OCI-LY3 (cell line): ENCODE results near the gene SERGEF.
A peak's percentile ranks its signal among the peaks of the same experiment; 100 is the strongest.

Experiments
- H2AFZ ChIP-seq: fragments of 200-600, 300-600 bp; shearing (Covaris generic); 2 replicates; pipeline ENCODE4 v1.6.0; 2014; ENCODE audit warnings: antibody characterized with exemption, low read depth, low read length
- H3K27ac ChIP-seq: fragments of 200-600, 300-600 bp; sonication (generic); 2 replicates; pipeline ENCODE4 v1.5.1; 2014; ENCODE audit warnings: mild to moderate bottlenecking, low read length, moderate library complexity, mixed read lengths
- H3K27me3 ChIP-seq: fragments of 200-600, 300-600 bp; sonication (generic); 2 replicates; pipeline ENCODE4 v1.6.1; 2014; ENCODE audit warnings: low read depth, low read length, mixed read lengths
- H3K36me3 ChIP-seq: fragments of 200-600, 300-600 bp; sonication (generic); replicated peaks from 2 replicates; pipeline ENCODE3; 2014; ENCODE audit warnings: low read depth, low read length, mixed read lengths
- H3K4me1 ChIP-seq: fragments of 300-600, 200-600 bp; sonication (generic); 2 replicates; pipeline ENCODE4 v1.6.1; 2014; ENCODE audit warnings: low read length, mixed read lengths
- H3K4me2 ChIP-seq: fragments of 200-600, 300-600 bp; sonication (generic); 2 replicates; pipeline ENCODE4 v1.6.1; 2014; ENCODE audit warnings: low read length, mixed read lengths
- H3K4me3 ChIP-seq: fragments of 300-600, 200-600 bp; sonication (generic); 2 replicates; pipeline ENCODE4 v1.5.1; 2014; ENCODE audit warnings: antibody characterized with exemption, mild to moderate bottlenecking, low read length, moderate library complexity
- H3K79me2 ChIP-seq: fragments of 300-600, 200-600 bp; shearing (Covaris generic); 2 replicates; pipeline ENCODE4 v1.6.1; 2014; ENCODE audit warnings: mild to moderate bottlenecking, low read length, mixed read lengths
- H3K9ac ChIP-seq: fragments of 300-600, 200-600 bp; shearing (Covaris generic); 2 replicates; pipeline ENCODE4 v1.6.0; 2014; ENCODE audit warnings: mild to moderate bottlenecking, low read length, moderate library complexity
- H3K9me3 ChIP-seq: fragments of 200-600, 300-600 bp; shearing (Covaris generic); 2 replicates; pipeline ENCODE4 v1.6.1; 2014; ENCODE audit warnings: low read length, mixed read lengths; ENCODE audit not compliant: insufficient read depth
- H4K20me1 ChIP-seq: fragments of 200-600, 300-600 bp; sonication (generic); 2 replicates; pipeline ENCODE4 v1.6.1; 2016; ENCODE audit warnings: low read length, mixed read lengths; ENCODE audit not compliant: insufficient read depth
- EZH2phosphoT487 ChIP-seq: fragments of 200-600 bp; shearing (Covaris generic); IDR thresholded peaks from 2 replicates; pipeline ENCODE4 v1.6.1; 2018; ENCODE audit warnings: antibody characterized with exemption, mixed run types, low read depth
- TF ChIP-seq, protein P1 (sequence below): fragments of 200-600, 300-600 bp; sonication (generic); IDR thresholded peaks from 2 replicates; pipeline ENCODE4 v1.5.1; 2014; ENCODE audit warnings: antibody characterized with exemption, low read length, low read depth

SERGEF gene

DNA sequence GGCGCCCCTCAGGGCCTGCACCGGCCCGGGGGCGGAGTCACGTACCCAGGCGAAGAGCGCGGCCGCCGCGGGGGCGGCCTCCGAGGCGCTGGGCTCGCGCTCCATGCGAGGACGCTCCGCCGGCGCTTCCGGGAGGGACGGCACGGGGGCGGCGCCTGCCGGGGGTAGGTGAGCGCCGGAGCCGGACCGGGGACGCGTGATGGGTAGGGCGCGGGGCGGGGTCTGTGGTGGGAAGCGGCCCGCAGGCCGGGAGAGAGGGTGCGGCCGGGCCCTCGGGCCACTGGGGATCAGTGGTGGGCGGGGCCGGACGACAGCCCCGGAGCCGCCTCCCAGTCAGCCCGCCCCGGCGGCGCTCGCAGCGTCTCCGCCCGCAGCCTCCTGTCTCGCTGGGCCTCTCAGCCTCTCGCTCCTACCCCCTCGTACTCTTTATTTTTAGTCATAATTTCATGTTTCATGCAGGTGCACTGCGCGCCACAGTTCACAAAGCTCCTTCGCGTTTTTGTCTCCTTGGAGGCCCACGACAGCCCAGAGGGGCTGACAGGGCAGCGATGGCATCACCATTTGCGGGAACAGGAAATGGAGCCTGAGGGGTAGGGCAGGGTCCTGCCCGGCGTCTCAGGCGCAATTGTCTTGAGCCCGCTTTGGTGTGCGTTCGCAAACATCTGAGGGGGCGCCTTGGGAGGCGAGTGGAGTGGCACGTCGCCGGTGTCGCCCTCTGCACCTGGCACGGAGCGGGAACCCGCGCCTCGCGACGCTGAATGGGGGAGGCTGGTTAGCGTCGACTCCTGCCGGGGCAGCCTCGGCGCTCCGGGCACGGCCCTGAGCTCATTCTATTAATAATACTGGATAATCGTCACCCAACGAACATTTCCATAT, at the start of gene SERGEF:
SERGEF (minus strand) TSS at position 142 of the 876 bp plus-strand sequence; CDS start at position 105, 37 bp downstream.
- no peaks in the 10 kb centered on the region for H3K27me3 ChIP-seq
- peak within 1 kb of the TSS; percentile 61 for H3K27ac ChIP-seq
- no peaks in the 10 kb centered on the region for H4K20me1 ChIP-seq
- H3K9ac ChIP-seq = peak within 1 kb of the TSS; percentile 82
- H3K4me2 ChIP-seq = peak within 1 kb of the TSS; percentile 92
- no peaks in the 10 kb centered on the region for H3K36me3 ChIP-seq
- H3K79me2 ChIP-seq = peaks cover 12% of the 10 kb centered on the region; the same call in 1 of the 2 replicates
- TF ChIP-seq, protein P1, sequence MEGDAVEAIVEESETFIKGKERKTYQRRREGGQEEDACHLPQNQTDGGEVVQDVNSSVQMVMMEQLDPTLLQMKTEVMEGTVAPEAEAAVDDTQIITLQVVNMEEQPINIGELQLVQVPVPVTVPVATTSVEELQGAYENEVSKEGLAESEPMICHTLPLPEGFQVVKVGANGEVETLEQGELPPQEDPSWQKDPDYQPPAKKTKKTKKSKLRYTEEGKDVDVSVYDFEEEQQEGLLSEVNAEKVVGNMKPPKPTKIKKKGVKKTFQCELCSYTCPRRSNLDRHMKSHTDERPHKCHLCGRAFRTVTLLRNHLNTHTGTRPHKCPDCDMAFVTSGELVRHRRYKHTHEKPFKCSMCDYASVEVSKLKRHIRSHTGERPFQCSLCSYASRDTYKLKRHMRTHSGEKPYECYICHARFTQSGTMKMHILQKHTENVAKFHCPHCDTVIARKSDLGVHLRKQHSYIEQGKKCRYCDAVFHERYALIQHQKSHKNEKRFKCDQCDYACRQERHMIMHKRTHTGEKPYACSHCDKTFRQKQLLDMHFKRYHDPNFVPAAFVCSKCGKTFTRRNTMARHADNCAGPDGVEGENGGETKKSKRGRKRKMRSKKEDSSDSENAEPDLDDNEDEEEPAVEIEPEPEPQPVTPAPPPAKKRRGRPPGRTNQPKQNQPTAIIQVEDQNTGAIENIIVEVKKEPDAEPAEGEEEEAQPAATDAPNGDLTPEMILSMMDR = no peak
- TF ChIP-seq EZH2phosphoT487 = no peak
- H2AFZ ChIP-seq = peak within 1 kb of the TSS; percentile 97
- peak within 1 kb of the TSS; percentile 93 for H3K4me3 ChIP-seq
- H3K9me3 ChIP-seq = no peaks in the 10 kb centered on the region
- H3K4me1 ChIP-seq = peaks cover 13% of the 10 kb centered on the region

DNA sequence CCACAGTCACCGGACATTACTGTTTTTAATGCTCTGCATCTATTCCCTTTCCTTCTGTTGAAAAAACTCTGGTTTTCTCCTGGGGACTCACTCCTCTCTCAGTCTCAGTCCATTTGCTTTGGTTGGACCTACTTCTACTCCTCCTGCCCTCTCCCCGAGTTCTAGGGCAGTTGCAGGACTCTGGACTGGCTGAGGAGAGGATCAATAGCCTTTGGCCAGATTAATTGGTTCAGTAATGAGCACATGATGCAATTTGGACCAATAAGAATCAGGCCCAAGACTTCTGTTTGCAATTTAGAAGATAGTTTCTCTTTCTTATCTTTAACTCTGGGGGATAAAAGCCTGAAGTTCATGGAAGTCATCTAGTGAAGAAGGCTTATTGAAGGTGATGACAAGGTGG, 48.5 kb upstream of the SERGEF start:
- Histone ChIP-seq H3K9me3 (no peaks in the 10 kb centered on the region), H3K4me3 (no peak overlapping the region), H3K27me3 (no peaks in the 10 kb centered on the region), H3K4me1 (peaks cover 41% of the 10 kb centered on the region), H3K79me2 (no peaks in the 10 kb centered on the region), H3K9ac (no peak overlapping the region), H4K20me1 (no peaks in the 10 kb centered on the region), H3K4me2 (no peak overlapping the region), H2AFZ (no peak overlapping the region), H3K36me3 (no peaks in the 10 kb centered on the region), H3K27ac (no peak overlapping the region)
- TF ChIP-seq, protein P1 = no peak
- no peak for TF ChIP-seq EZH2phosphoT487

DNA sequence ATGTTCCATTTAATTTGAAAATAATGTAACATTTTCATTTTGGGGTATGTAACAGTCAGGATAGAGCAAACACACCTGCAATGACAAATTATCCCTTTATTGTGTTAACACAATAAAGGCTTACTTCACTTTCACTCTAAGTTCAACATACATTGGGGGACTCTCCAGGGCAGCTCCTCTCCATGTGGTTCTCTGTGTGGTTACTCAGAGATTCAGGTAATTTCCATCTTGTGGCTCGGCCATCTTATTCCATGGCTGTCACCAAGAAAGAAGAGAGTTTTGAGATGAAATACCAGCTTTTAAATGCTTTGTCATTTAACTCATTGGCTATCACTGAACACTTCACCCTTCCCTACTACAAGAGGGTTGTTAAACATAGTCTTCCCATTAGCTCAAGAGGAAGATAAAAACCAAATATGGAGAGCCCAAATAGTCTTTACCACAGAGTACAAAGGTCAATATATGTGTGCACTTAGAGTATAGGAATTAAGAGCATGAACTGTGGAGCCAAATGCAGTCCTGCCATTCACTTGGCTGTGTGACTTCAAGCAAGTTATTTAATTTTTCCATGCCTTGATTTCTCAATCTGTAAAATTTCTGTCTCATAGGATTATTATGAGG, 43.8 kb upstream of the SERGEF start:
- Histone ChIP-seq H2AFZ (no peak overlapping the region), H3K9ac (no peak overlapping the region), H3K36me3 (no peaks in the 10 kb centered on the region), H4K20me1 (no peaks in the 10 kb centered on the region), H3K27me3 (no peaks in the 10 kb centered on the region), H3K79me2 (no peaks in the 10 kb centered on the region), H3K9me3 (no peaks in the 10 kb centered on the region), H3K27ac (no peak overlapping the region), H3K4me2 (no peak overlapping the region), H3K4me3 (no peak overlapping the region), H3K4me1 (no peaks in the 10 kb centered on the region)
- no peak for TF ChIP-seq EZH2phosphoT487
- TF ChIP-seq, protein P1 = no peak

DNA sequence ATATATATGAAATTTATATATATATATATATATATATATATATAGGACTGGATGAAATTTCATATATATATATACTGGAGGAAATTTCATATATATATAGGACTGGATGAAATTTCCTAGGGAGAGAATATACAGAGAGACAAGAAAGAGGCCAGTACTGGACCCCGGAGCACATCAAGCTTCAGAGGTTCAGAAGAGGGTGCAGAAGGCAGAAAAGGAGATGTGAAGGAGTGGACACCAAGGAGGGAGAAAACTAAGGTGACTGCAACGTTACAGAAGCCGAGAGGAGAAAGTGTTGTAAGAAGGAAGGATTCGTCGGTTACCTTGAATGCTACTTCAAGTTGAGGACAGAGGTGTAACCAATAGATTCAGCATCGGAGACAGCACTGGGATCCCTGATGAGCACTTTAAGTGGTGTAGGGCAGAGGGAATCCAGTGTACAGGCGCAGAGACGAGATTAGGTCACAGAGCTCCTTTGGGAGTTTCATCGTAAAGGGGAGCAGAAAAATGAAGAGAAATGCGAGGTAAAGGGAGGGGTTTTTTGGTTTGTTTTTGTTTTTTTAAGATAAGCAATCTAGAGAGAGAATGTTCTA, 41.8 kb upstream of the SERGEF start:
- no peak overlapping the region for H3K4me2 ChIP-seq
- H3K4me1 ChIP-seq = peaks cover 9% of the 10 kb centered on the region
- H3K9me3 ChIP-seq = no peaks in the 10 kb centered on the region
- H3K79me2 ChIP-seq = no peaks in the 10 kb centered on the region
- H2AFZ ChIP-seq = no peak overlapping the region
- H3K27ac ChIP-seq = no peak overlapping the region
- TF ChIP-seq, protein P1 = no peak
- no peak for TF ChIP-seq EZH2phosphoT487
- H4K20me1 ChIP-seq = no peaks in the 10 kb centered on the region
- no peak overlapping the region for H3K4me3 ChIP-seq
- H3K36me3 ChIP-seq = no peaks in the 10 kb centered on the region
- H3K27me3 ChIP-seq = no peaks in the 10 kb centered on the region
- H3K9ac ChIP-seq = no peak overlapping the region
